Stomach (tissue), 9 donors: ENCODE results near the gene PRKG1. TPM values are rescaled to one million over a fixed set of nuclear protein-coding genes. Genes with fewer than 3 reads are reported as not detected.

Experiments
- DNase-seq, 2 donors: peaks; one replicate each; pipeline versions ENCODE4 v3.0.0 to v3.0.0-alpha.2; 2013 to 2019
- H3K27ac ChIP-seq, 5 donors: fragments of 200-600 bp in 4 of 5; sonication (generic) in 4 of 5; one replicate each; pipeline ENCODE4 v1.5.1; 2013 to 2019; ENCODE audit warnings: mild to moderate bottlenecking in 1 of 5, moderate library complexity in 1 of 5
- H3K27me3 ChIP-seq, 3 donors: fragments of 200-600 bp; sonication (generic); one replicate each; pipeline ENCODE4 v1.5.1; 2017 to 2019; ENCODE audit warnings: mixed run types in 1 of 3
- H3K36me3 ChIP-seq, 4 donors: fragments of 200-600 bp; sonication (generic); 1 replicate in 3 of 4; 2 replicates in 1 of 4; pipeline ENCODE4 v1.5.1; 2016 to 2019
- H3K4me1 ChIP-seq, 4 donors: fragments of 200-600 bp; sonication (generic); one replicate each; pipeline ENCODE4 v1.5.1; 2016 to 2019
- H3K4me3 ChIP-seq, 4 donors: fragments of 200-600 bp; sonication (generic) in 3 of 4; one replicate each; pipeline ENCODE4 v1.5.1; 2016 to 2019; ENCODE audit warnings: mild to moderate bottlenecking in 1 of 4
- H3K9me3 ChIP-seq, 4 donors: fragments of 200-600 bp; sonication (generic); one replicate each; pipeline ENCODE4 v1.5.1; 2016 to 2019
- EP300 ChIP-seq: sonication (generic); formaldehyde crosslinking; IDR thresholded peaks from one replicate; pipeline ENCODE4 v1.6.1; 2017; ENCODE audit warnings: antibody characterized with exemption
- POLR2A ChIP-seq, 4 donors: fragments of 450-650 bp; IDR thresholded peaks; one replicate each; pipeline ENCODE4 v1.6.1; 2016; ENCODE audit warnings: antibody characterized with exemption in 4 of 4, control low read depth in 2 of 4, mild to moderate bottlenecking in 1 of 4, moderate library complexity in 1 of 4
- POLR2AphosphoS5 ChIP-seq, 3 donors: sonication (generic); formaldehyde crosslinking; IDR thresholded peaks; one replicate each; pipeline ENCODE4 v1.6.1; 2016; ENCODE audit warnings: antibody characterized with exemption in 3 of 3
- WGBS, 5 donors: extraction: QIAGEN DNeasy Blood & Tissue Kit in 3 of 5; methylation state at CpG; one replicate each; pipeline versions ENCODE4 v1.1.5 to v1.1.7; 2013 to 2018; 5-methylcytosine and 5-hydroxymethylcytosine counted together
- intact Hi-C: fragments of 100-400 bp; cut with DNase I; formaldehyde crosslinking; loops from one replicate; pipeline ENCODE4 v1.15.1; 2023; ENCODE audit warnings: low total_unique reads
- polyA plus RNA-seq, 3 donors: library from polyadenylated mRNA; stranded (reverse); fragments of 200-250 nt; gene quantifications; one replicate each; pipeline ENCODE4 v1.2.3, GENCODE V29; 2013
- total RNA-seq, 5 donors: library from RNA; depleted of rRNA; stranded (reverse); fragments of >200 nt; gene quantifications; one replicate each; pipeline versions ENCODE4 v1.1.0 to v1.2.3, GENCODE V29; 2014 to 2016
- TF ChIP-seq, protein P1 (sequence below), 7 experiments: fragments of 450-650 bp in 4 of 7; fragments of 200-600 bp in 3 of 7; sonication (generic) in 3 of 7; IDR thresholded peaks; one replicate each; pipeline ENCODE4 v1.5.1; 2016 to 2019; ENCODE audit warnings: antibody characterized with exemption in 7 of 7, control low read depth in 2 of 7, mild to moderate bottlenecking in 1 of 7
- donor health status: healthy with polysubstance abuse.
- donor health status: Bipolar disorder and iron deficiency.
- donor health status: healthy.

PRKG1 gene
- total and polyA plus RNA-seq, 8 donors, result 1.5 to 89.2 (median 14.3) TPM

GRCh38 chr10:51523440-51523839, 449.2 kb downstream of the PRKG1 start:
- TF ChIP-seq POLR2AphosphoS5 (IDR thresholded peaks at IDR 0.05) (no peak), EP300 (no peak), POLR2A (IDR thresholded peaks at IDR 0.05) (no peak)
- TF ChIP-seq, protein P1, sequence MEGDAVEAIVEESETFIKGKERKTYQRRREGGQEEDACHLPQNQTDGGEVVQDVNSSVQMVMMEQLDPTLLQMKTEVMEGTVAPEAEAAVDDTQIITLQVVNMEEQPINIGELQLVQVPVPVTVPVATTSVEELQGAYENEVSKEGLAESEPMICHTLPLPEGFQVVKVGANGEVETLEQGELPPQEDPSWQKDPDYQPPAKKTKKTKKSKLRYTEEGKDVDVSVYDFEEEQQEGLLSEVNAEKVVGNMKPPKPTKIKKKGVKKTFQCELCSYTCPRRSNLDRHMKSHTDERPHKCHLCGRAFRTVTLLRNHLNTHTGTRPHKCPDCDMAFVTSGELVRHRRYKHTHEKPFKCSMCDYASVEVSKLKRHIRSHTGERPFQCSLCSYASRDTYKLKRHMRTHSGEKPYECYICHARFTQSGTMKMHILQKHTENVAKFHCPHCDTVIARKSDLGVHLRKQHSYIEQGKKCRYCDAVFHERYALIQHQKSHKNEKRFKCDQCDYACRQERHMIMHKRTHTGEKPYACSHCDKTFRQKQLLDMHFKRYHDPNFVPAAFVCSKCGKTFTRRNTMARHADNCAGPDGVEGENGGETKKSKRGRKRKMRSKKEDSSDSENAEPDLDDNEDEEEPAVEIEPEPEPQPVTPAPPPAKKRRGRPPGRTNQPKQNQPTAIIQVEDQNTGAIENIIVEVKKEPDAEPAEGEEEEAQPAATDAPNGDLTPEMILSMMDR (IDR thresholded peaks at IDR 0.05), result no peak
- Histone ChIP-seq H3K4me1 (peaks cover 0 to 16% (median 0%) of the 10 kb centered on the region in 4 donors), H3K27ac (no peak overlapping the region), H3K9me3 (no peaks in the 10 kb centered on the region), H3K36me3 (no peaks in the 10 kb centered on the region), H3K4me3 (no peak overlapping the region), H3K27me3 (no peaks in the 10 kb centered on the region)
- intact Hi-C loops, result no loop called here
- DNase-seq, result no peak

DNA sequence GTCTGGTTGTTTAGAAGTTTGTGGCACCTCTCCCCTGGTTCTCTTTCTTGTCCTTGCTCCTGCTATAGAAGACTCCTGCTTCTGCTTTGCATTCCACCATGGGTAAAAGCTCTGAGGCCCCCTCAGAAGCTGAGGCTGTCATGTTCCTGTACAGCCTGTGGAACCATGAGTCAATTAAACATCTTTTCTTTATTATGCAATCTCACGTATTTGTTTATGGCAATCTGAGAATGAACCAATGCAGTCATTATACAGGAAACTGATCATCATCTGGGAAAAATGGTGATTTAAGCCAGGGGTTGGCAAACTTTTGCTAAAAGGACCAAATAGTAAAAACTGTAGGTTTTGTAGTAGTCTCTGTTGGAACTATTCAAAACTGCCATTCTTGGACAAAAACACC, 449.8 kb downstream of the PRKG1 start:
- no peaks in the 10 kb centered on the region for H3K27me3 ChIP-seq
- H3K27ac ChIP-seq, result no peak overlapping the region
- peaks cover 0 to 17% (median 0%) of the 10 kb centered on the region in 4 donors for H3K4me1 ChIP-seq
- no peaks in the 10 kb centered on the region for H3K9me3 ChIP-seq
- 41 to 66% (median 59%) methylated on average over 1 of the region's 1 CpG for WGBS, 5 donors
- no peaks in the 10 kb centered on the region for H3K36me3 ChIP-seq
- no peak overlapping the region for H3K4me3 ChIP-seq
- TF ChIP-seq POLR2AphosphoS5 (IDR thresholded peaks at IDR 0.05) (no peak), EP300 (no peak), POLR2A (IDR thresholded peaks at IDR 0.05) (no peak)
- TF ChIP-seq, protein P1 (IDR thresholded peaks at IDR 0.05), result no peak
- intact Hi-C loops, result no loop called here
- DNase-seq, result no peak

DNA sequence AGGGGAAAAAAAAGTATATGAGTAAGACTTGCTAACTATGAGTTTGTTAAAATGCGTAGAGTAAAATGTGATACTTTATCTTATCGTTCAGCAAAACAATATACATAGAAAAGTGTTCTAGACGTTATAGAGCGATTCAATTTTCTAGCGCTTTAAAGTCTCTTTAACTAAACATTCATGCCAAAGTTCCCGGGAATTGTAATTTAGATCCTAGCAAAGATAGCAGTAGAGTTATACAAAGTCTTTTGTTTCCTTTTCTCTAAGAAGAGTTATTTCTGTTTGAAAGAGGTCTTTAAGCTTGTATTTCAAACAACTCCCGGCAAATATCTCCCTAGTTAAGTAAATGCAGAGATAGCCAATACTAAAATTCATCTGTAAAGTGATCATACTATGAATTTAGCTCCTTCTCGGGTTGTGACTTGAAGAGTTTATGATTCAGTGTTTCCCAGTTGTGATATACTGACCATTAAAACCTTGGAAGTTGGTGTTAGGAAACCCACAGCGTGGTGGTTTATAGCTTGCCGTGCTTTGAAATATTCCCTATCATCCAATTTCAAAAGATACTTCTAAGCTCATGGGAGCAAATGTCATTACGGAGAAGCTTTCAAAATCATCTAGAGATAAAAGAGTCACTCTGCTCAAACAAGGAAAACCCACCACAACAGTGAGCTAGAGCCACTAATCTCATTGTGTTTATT, 453.4 kb downstream of the PRKG1 start:
- intact Hi-C loops, result no loop called here
- TF ChIP-seq POLR2AphosphoS5 (IDR thresholded peaks at IDR 0.05), result no peak
- TF ChIP-seq, protein P1 (IDR thresholded peaks at IDR 0.05), result no peak
- TF ChIP-seq EP300, result no peak
- TF ChIP-seq POLR2A (IDR thresholded peaks at IDR 0.05), result no peak
- WGBS, 5 donors, result 20 to 38% (median 32%) methylated on average over 11 of the region's 11 CpGs
- Histone ChIP-seq H3K4me3 (no peak overlapping the region), H3K4me1 (peaks cover 0 to 17% (median 0%) of the 10 kb centered on the region in 4 donors), H3K9me3 (no peaks in the 10 kb centered on the region), H3K27ac (peak overlapping the region in 1 of 5 donors; percentile 14), H3K27me3 (no peaks in the 10 kb centered on the region), H3K36me3 (no peaks in the 10 kb centered on the region)
- no peak for DNase-seq

DNA sequence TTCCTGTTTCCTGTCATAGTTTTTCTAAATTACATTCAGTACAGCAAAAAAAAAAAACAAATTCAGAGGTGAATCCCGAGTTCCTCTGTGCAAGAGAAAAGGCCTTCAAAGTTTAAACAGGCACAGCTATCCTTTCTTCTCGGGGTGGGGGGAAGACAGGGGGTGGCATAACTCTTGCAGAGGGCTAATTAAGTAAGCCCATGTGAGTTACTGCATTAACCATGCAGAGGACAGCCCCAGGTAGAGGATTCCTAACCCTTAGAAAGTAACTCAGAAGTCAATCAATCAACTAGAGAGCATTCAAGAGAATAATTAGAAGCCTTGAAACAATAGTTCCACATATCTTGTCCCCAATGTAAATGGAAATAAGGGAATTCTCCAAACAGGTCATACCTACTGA, 454.2 kb downstream of the PRKG1 start:
- H3K4me1 ChIP-seq, result peaks cover 0 to 17% (median 0%) of the 10 kb centered on the region in 4 donors
- intact Hi-C loops, result no loop called here
- no peaks in the 10 kb centered on the region for H3K27me3 ChIP-seq
- H3K27ac ChIP-seq, result no peak overlapping the region
- H3K4me3 ChIP-seq, result no peak overlapping the region
- no peaks in the 10 kb centered on the region for H3K9me3 ChIP-seq
- no peaks in the 10 kb centered on the region for H3K36me3 ChIP-seq
- TF ChIP-seq POLR2A (IDR thresholded peaks at IDR 0.05) (no peak), EP300 (no peak), POLR2AphosphoS5 (IDR thresholded peaks at IDR 0.05) (no peak)
- TF ChIP-seq, protein P1 (IDR thresholded peaks at IDR 0.05), result no peak
- WGBS, 5 donors, result 25 to 75% (median 40%) methylated on average over 2 of the region's 2 CpGs
- DNase-seq, result no peak
